Measurements from ENCODE around the gene COX6B2.

The COX6B2 gene

GRCh38 chr19:55362990-55363716, 8.6 kb upstream of the COX6B2 start, which contains the start of gene GARIN5B:
Gene GARIN5B (minus strand): TSS chr19:55363260. CDS start chr19:55363066, 194 bp downstream.
- no peak for DNase-seq
- H3K4me1 Mint-ChIP-seq (ENCODE audit: low read depth in 2 of 2): no peaks in the 10 kb centered on the region
- no peak within 1 kb of the TSS for H3K27ac Mint-ChIP-seq
- no peaks in the 10 kb centered on the region for H3K36me3 Mint-ChIP-seq (ENCODE audit: insufficient read depth)
- no peaks in the 10 kb centered on the region for H3K9me3 Mint-ChIP-seq
- no peak for ATAC-seq (replicated peaks)
- peaks cover 16 to 18% of the 10 kb centered on the region in 2 donors for H3K27me3 Mint-ChIP-seq
- no peak within 1 kb of the TSS for H3K4me3 Mint-ChIP-seq

DNA sequence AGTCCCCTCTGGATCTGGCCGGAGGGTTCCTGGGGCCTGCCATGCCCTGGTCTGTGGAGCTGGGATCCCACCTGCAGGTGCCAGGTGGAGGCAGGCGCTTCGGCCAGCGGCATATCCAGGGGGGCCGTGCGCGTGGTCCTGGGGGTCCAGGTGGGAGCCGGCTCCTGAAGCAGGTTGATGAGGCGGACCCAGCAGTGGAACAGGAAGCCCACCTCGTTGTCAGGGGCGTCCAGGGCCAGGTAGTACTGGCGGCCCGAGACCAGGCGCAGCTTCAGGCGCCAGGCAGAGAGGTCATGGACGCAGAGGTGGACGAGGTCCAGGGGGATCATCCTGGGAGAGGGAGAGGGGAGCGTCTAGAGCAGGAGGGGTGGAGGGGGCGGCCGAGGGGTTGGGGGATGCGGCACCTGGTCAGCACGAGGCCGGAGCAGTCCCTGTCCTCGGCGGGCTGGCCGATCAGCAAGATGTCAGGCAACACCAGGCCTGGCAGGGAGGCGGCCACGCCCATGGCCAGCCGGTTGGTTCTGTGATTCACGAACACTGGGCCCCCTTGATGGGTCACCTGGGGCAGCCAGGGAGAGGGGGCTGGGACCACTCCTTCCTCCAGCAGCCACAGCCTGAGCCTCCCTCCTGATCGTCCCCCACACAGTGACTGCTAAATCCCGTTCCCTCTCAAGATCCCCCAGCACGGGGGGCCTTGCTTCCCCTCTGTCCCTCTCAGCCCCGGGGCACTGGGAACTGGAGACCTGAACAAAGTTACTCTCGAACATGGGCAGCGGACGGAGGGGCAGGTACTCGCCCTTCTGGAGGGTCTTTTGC, 7.9 kb upstream of the COX6B2 start:
- Mint-ChIP-seq H3K4me3 (no peak overlapping the region), H3K36me3 (ENCODE audit: insufficient read depth) (no peaks in the 10 kb centered on the region), H3K27ac (no peak overlapping the region), H3K4me1 (ENCODE audit: low read depth in 2 of 2) (no peaks in the 10 kb centered on the region), H3K27me3 (peaks cover 14 to 18% of the 10 kb centered on the region in 2 donors), H3K9me3 (no peaks in the 10 kb centered on the region)
- ATAC-seq (replicated peaks) (no peak), DNase-seq (no peak)

- Mint-ChIP-seq H3K4me3 (no peak overlapping the region), H3K9me3 (no peaks in the 10 kb centered on the region), H3K36me3 (ENCODE audit: insufficient read depth) (no peaks in the 10 kb centered on the region), H3K27ac (peak overlapping the region in 1 of 2 donors; percentile 26), H3K27me3 (peaks cover 15 to 23% of the 10 kb centered on the region in 2 donors), H3K4me1 (ENCODE audit: low read depth in 2 of 2) (no peaks in the 10 kb centered on the region)
- no peak for DNase-seq
- ATAC-seq (replicated peaks): no peak
These were observed 6.4 kb upstream of the COX6B2 start for GRCh38 chr19:55360902-55361301.

- ATAC-seq (replicated peaks): no peak
- H3K27ac Mint-ChIP-seq: no peak overlapping the region
- no peak overlapping the region for H3K4me3 Mint-ChIP-seq
- H3K9me3 Mint-ChIP-seq: no peaks in the 10 kb centered on the region
- H3K36me3 Mint-ChIP-seq (ENCODE audit: insufficient read depth): no peaks in the 10 kb centered on the region
- peaks cover 9 to 32% of the 10 kb centered on the region in 2 donors for H3K27me3 Mint-ChIP-seq
- no peak for DNase-seq
- peaks cover 0 to 2% of the 10 kb centered on the region in 2 donors for H3K4me1 Mint-ChIP-seq (ENCODE audit: low read depth in 2 of 2)
These were observed 4.7 kb upstream of the COX6B2 start for GRCh38 chr19:55358943-55359908.

GRCh38 chr19:55358493-55358892, 4.0 kb upstream of the COX6B2 start:
- Mint-ChIP-seq H3K4me3 (no peak overlapping the region), H3K4me1 (ENCODE audit: low read depth in 2 of 2) (peaks cover 4 to 5% of the 10 kb centered on the region in 2 donors), H3K27ac (no peak overlapping the region), H3K9me3 (no peaks in the 10 kb centered on the region), H3K27me3 (peaks cover 9 to 33% of the 10 kb centered on the region in 2 donors), H3K36me3 (ENCODE audit: insufficient read depth) (peaks cover 6% of the 10 kb centered on the region)
- DNase-seq: no peak
- ATAC-seq (replicated peaks): no peak

GRCh38 chr19:55355213-55355821, 798 bp upstream of the COX6B2 start:
- Mint-ChIP-seq H3K27me3 (peaks cover 35 to 61% of the 10 kb centered on the region in 2 donors), H3K4me3 (no peak overlapping the region)

GRCh38 chr19:55353803-55354697, 469 bp downstream of the COX6B2 start:
- ATAC-seq (replicated peaks) (peak; percentile 82), DNase-seq (peak in 2 of 3 experiments; percentile 65 to 70)
- H3K27ac Mint-ChIP-seq: peak overlapping the region in 1 of 2 donors; percentile 29
- peaks cover 25 to 29% of the 10 kb centered on the region in 2 donors for H3K4me1 Mint-ChIP-seq (ENCODE audit: low read depth in 2 of 2)
- peaks cover 17% of the 10 kb centered on the region for H3K36me3 Mint-ChIP-seq (ENCODE audit: insufficient read depth)
- H3K4me3 Mint-ChIP-seq: peak overlapping the region; percentile 81
- H3K27me3 Mint-ChIP-seq: peaks cover 35 to 61% of the 10 kb centered on the region in 2 donors
- H3K9me3 Mint-ChIP-seq: no peaks in the 10 kb centered on the region

More at GRCh38 chr19:55355213-55355821, 798 bp upstream of the COX6B2 start:
- DNase-seq (no peak), ATAC-seq (replicated peaks) (no peak)
- no peak overlapping the region for H3K27ac Mint-ChIP-seq
- no peaks in the 10 kb centered on the region for H3K9me3 Mint-ChIP-seq
- H3K4me1 Mint-ChIP-seq (ENCODE audit: low read depth in 2 of 2): peaks cover 25 to 29% of the 10 kb centered on the region in 2 donors
- peaks cover 17% of the 10 kb centered on the region for H3K36me3 Mint-ChIP-seq (ENCODE audit: insufficient read depth)

GRCh38 chr19:55353356-55353802, 1.1 kb downstream of the COX6B2 start:
- H3K36me3 Mint-ChIP-seq (ENCODE audit: insufficient read depth): peaks cover 17% of the 10 kb centered on the region
- peak overlapping the region; percentile 59 to 63 for H3K27ac Mint-ChIP-seq
- peaks cover 25 to 29% of the 10 kb centered on the region in 2 donors for H3K4me1 Mint-ChIP-seq (ENCODE audit: low read depth in 2 of 2)
- ATAC-seq (replicated peaks) (peak; percentile 3), DNase-seq (no peak)
- peak overlapping the region; percentile 81 for H3K4me3 Mint-ChIP-seq
- peaks cover 35 to 61% of the 10 kb centered on the region in 2 donors for H3K27me3 Mint-ChIP-seq
- no peaks in the 10 kb centered on the region for H3K9me3 Mint-ChIP-seq

DNA sequence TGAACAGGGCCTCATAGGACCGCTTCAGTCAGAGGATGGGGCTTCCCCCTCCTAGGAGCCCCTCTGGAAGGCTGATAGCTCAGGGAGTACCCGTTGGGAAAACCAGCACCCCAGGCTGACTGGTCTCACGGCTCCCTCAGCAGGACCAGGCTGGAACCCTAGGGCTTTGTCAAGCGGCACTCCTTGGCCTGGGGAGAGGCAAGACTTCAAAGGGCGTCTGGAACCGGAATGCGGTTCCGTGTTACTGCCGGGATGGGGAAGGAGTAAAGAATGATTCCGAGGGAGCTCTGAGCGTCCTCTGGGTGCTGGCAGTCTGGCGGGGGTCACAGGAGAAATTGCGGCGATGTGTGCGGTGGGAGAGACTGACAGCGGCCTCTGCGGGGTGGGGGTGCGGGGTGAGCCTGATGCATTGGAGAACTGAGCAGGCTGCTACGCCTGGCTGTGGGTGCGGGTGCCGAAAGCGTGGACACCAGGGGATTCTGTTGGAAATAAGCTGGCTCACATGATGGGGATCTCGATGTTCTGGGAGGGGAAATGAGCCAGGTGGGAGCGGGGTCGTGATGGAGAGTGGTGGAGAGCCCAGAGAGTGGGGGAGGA, 1.9 kb downstream of the COX6B2 start:
- Mint-ChIP-seq H3K36me3 (ENCODE audit: insufficient read depth) (peaks cover 22% of the 10 kb centered on the region), H3K4me3 (peak overlapping the region; percentile 81), H3K27me3 (peaks cover 35 to 55% of the 10 kb centered on the region in 2 donors), H3K4me1 (ENCODE audit: low read depth in 2 of 2) (peaks cover 25 to 29% of the 10 kb centered on the region in 2 donors), H3K9me3 (no peaks in the 10 kb centered on the region), H3K27ac (peak overlapping the region; percentile 59 to 63)
- DNase-seq (no peak), ATAC-seq (replicated peaks) (no peak)

GRCh38 chr19:55352040-55352439, 2.5 kb downstream of the COX6B2 start:
- Mint-ChIP-seq H3K36me3 (ENCODE audit: insufficient read depth) (peaks cover 22% of the 10 kb centered on the region), H3K4me3 (peak overlapping the region in 1 of 2 donors; percentile 81), H3K27me3 (peaks cover 29 to 49% of the 10 kb centered on the region in 2 donors), H3K9me3 (no peaks in the 10 kb centered on the region), H3K4me1 (ENCODE audit: low read depth in 2 of 2) (peaks cover 25 to 29% of the 10 kb centered on the region in 2 donors), H3K27ac (no peak overlapping the region)
- DNase-seq (no peak), ATAC-seq (replicated peaks) (peak; percentile 21)

GRCh38 chr19:55350620-55351315, 3.8 kb downstream of the COX6B2 start:
- ATAC-seq (replicated peaks): no peak
- no peak overlapping the region for H3K4me3 Mint-ChIP-seq
- H3K27ac Mint-ChIP-seq: no peak overlapping the region
- DNase-seq: no peak
- H3K4me1 Mint-ChIP-seq (ENCODE audit: low read depth in 2 of 2): peaks cover 25 to 29% of the 10 kb centered on the region in 2 donors
- H3K9me3 Mint-ChIP-seq: no peaks in the 10 kb centered on the region
- H3K36me3 Mint-ChIP-seq (ENCODE audit: insufficient read depth): peaks cover 22% of the 10 kb centered on the region
- peaks cover 26 to 37% of the 10 kb centered on the region in 2 donors for H3K27me3 Mint-ChIP-seq

All from effector memory CD8-positive, alpha-beta T cell (primary cell).